ENCODE results near the gene TBC1D19.

DNA sequence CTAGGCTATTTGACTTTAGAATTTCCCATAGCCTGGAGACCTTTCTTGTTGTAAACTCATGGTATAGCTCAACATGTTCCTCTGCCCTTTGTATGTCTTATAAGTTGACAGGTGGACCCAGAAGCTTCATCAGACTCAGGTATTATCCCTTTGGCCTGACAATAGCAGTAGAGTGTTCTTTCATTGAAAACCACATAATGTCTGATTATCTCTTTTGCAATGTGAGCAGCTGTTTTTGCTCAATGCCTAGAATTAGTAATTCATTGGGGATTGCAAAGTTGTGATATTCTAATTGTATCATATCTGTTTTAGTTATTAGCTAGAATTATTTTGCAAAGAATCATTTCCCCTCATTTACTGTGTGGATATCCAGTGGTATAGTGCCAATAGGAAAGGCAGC, 27.5 kb downstream of the TBC1D19 start:
- TF ChIP-seq POLR2AphosphoS5 (IDR thresholded peaks at IDR 0.05; ENCODE audit: control insufficient read depth, insufficient read depth, low read depth, low read length) (no peak), POLR2A (conservative IDR thresholded peaks at IDR 0.05) (no peak), ZNF77 (CRISPR knock-in tag; IDR thresholded peaks at IDR 0.05) (no peak), STAT5B (CRISPR knock-in tag; IDR thresholded peaks at IDR 0.05) (no peak), SPI1 (IDR thresholded peaks at IDR 0.05; ENCODE audit: borderline replicate concordance, low read depth, low read length) (no peak), ZNF224 (CRISPR knock-in tag; IDR thresholded peaks at IDR 0.05) (no peak), ZNF140 (CRISPR knock-in tag; IDR thresholded peaks at IDR 0.05) (no peak), NCOR1 (IDR thresholded peaks at IDR 0.05) (no peak), CTCF (IDR thresholded peaks at IDR 0.05 in 2 of 3, conservative IDR thresholded peaks at IDR 0.05 in 1 of 3; ENCODE audit: insufficient read depth in 2 of 3, low read depth in 1 of 3, low read length in 3 of 3) (no peak)
- TF ChIP-seq, protein P1, sequence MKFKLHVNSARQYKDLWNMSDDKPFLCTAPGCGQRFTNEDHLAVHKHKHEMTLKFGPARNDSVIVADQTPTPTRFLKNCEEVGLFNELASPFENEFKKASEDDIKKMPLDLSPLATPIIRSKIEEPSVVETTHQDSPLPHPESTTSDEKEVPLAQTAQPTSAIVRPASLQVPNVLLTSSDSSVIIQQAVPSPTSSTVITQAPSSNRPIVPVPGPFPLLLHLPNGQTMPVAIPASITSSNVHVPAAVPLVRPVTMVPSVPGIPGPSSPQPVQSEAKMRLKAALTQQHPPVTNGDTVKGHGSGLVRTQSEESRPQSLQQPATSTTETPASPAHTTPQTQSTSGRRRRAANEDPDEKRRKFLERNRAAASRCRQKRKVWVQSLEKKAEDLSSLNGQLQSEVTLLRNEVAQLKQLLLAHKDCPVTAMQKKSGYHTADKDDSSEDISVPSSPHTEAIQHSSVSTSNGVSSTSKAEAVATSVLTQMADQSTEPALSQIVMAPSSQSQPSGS (CRISPR knock-in tag; IDR thresholded peaks at IDR 0.05): no peak
